ENCODE results near the gene GTPBP6.

DNA sequence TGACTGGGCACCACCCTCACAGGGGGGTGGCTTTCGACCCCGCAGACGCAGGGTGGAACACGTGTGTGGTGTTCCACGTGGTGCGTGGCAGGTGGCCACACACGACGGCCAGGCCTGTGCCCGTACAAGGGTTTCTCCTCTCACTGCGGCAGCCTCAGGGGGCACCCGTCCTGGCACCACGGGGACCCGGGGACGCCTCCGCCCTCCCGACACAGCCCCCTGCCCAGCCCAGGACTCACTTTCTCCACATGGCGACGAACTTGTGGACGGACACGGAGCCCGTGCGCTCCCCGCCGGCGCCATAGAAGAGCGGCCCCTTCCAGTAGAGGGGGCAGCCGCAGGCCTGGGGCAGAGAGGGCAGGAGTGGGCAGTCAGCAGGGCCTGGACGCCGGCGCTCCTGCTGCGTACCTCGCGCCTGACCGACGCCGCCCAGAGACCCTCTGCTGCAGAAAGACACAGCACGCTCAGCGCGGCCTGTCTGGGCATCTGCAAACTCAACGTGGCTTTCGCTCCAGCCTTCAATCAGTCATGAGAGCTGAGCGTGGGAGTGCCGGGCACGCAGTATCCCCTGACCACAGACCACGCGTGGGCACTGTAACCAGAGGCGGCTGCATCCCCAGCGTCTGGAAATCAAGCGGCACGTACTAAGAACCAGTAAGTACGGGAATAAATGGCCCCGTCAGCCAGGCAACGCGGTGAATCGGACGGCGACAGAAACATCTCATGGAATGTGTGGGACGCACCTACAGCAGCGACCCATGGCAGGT lies 28.9 kb upstream of the GTPBP6 start:
- TF ChIP-seq, protein P1, sequence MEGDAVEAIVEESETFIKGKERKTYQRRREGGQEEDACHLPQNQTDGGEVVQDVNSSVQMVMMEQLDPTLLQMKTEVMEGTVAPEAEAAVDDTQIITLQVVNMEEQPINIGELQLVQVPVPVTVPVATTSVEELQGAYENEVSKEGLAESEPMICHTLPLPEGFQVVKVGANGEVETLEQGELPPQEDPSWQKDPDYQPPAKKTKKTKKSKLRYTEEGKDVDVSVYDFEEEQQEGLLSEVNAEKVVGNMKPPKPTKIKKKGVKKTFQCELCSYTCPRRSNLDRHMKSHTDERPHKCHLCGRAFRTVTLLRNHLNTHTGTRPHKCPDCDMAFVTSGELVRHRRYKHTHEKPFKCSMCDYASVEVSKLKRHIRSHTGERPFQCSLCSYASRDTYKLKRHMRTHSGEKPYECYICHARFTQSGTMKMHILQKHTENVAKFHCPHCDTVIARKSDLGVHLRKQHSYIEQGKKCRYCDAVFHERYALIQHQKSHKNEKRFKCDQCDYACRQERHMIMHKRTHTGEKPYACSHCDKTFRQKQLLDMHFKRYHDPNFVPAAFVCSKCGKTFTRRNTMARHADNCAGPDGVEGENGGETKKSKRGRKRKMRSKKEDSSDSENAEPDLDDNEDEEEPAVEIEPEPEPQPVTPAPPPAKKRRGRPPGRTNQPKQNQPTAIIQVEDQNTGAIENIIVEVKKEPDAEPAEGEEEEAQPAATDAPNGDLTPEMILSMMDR (IDR thresholded peaks at IDR 0.05; ENCODE audit: low read length): no peak
- no peak for TF ChIP-seq EZH2 (IDR thresholded peaks at IDR 0.05; ENCODE audit: borderline replicate concordance, low read length)

Data from OCI-LY1 (cell line).